KMS-11 (cell line): Measurements from ENCODE around the gene GAS6.

ENCODE experiments used
- H2AFZ ChIP-seq: fragments of 200-600 bp; sonication (generic); 2 replicates; pipeline ENCODE4 v1.6.1; 2016; ENCODE audit warnings: antibody characterized with exemption, mixed run types, low read depth
- H3K27ac ChIP-seq: fragments of 200-600 bp; sonication (generic); 2 replicates; pipeline ENCODE4 v1.6.1; 2016; ENCODE audit warnings: mild to moderate bottlenecking, mixed run types
- H3K27me3 ChIP-seq: fragments of 200-600 bp; sonication (generic); 2 replicates; pipeline ENCODE4 v1.6.1; 2017; ENCODE audit warnings: mild to moderate bottlenecking, low read depth, mixed run types, moderate library complexity; ENCODE audit not compliant: insufficient read depth
- H3K36me3 ChIP-seq: fragments of 200-600 bp; sonication (generic); 2 replicates; pipeline ENCODE4 v1.6.1; 2017; ENCODE audit warnings: mild to moderate bottlenecking, mixed run types; ENCODE audit not compliant: insufficient read depth
- H3K4me1 ChIP-seq: fragments of 200-600 bp; sonication (generic); 2 replicates; pipeline ENCODE4 v1.6.1; 2016; ENCODE audit warnings: mild to moderate bottlenecking, low read depth, mixed run types; ENCODE audit not compliant: poor library complexity, severe bottlenecking
- H3K4me2 ChIP-seq: fragments of 200-600 bp; sonication (generic); 2 replicates; pipeline ENCODE4 v1.7.0; 2016; ENCODE audit warnings: mild to moderate bottlenecking, mixed run types
- H3K4me3 ChIP-seq: fragments of 200-600 bp; sonication (generic); IDR thresholded peaks from 2 replicates; pipeline ENCODE4 v1.6.1; 2017; ENCODE audit warnings: low read depth, low read length, mixed read lengths; ENCODE audit not compliant: insufficient read depth
- H3K79me2 ChIP-seq: fragments of 200-600 bp; sonication (generic); 2 replicates; pipeline ENCODE4 v1.6.1; 2016; ENCODE audit warnings: low read depth, mixed run types; ENCODE audit not compliant: insufficient read depth
- H3K9ac ChIP-seq: fragments of 200-600 bp; sonication (generic); 2 replicates; pipeline ENCODE4 v1.6.1; 2016; ENCODE audit warnings: mild to moderate bottlenecking, mixed run types
- H4K20me1 ChIP-seq: fragments of 200-600 bp; sonication (generic); 2 replicates; pipeline ENCODE4 v1.6.1; 2016; ENCODE audit warnings: mild to moderate bottlenecking, mixed run types; ENCODE audit not compliant: insufficient read depth
- TF ChIP-seq, protein P1 (sequence below): fragments of 200-600 bp; sonication (generic); conservative IDR thresholded peaks from 2 replicates; pipeline ENCODE4 v1.6.1; 2017; ENCODE audit warnings: low read depth, mild to moderate bottlenecking, antibody characterized with exemption, low read length, moderate library complexity, mixed read lengths

Gene GAS6

DNA sequence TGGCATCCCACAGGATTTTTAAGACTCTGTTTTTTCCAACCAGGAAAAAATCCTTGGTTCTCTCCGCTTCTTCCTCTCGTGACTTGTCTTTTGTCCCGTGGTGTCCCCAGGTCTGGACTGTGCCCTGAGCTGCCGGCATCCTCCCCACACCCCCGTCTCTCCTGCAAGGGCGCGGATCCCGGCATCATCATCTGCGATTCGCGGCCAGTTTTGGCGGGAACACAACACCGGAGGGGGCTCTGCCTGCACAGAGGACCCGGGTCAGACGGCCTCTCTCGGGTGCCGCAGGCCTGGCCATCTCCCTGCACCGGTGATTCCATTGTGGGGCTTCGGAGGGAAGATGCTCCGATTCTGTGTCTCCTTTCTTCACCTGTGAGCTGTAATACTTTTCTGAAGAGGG, 18.8 kb upstream of the GAS6 start:
- peak overlapping the region; percentile 70; the same call in 1 of the 2 replicates for H2AFZ ChIP-seq
- H3K4me1 ChIP-seq = peaks cover 42% of the 10 kb centered on the region
- H4K20me1 ChIP-seq = no peaks in the 10 kb centered on the region
- H3K9ac ChIP-seq = no peak overlapping the region
- peak overlapping the region; percentile 88 for H3K4me2 ChIP-seq
- TF ChIP-seq, protein P1, sequence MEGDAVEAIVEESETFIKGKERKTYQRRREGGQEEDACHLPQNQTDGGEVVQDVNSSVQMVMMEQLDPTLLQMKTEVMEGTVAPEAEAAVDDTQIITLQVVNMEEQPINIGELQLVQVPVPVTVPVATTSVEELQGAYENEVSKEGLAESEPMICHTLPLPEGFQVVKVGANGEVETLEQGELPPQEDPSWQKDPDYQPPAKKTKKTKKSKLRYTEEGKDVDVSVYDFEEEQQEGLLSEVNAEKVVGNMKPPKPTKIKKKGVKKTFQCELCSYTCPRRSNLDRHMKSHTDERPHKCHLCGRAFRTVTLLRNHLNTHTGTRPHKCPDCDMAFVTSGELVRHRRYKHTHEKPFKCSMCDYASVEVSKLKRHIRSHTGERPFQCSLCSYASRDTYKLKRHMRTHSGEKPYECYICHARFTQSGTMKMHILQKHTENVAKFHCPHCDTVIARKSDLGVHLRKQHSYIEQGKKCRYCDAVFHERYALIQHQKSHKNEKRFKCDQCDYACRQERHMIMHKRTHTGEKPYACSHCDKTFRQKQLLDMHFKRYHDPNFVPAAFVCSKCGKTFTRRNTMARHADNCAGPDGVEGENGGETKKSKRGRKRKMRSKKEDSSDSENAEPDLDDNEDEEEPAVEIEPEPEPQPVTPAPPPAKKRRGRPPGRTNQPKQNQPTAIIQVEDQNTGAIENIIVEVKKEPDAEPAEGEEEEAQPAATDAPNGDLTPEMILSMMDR = no peak
- H3K4me3 ChIP-seq = no peak overlapping the region
- H3K27me3 ChIP-seq = no peaks in the 10 kb centered on the region
- H3K36me3 ChIP-seq = no peaks in the 10 kb centered on the region
- no peaks in the 10 kb centered on the region for H3K79me2 ChIP-seq
- peak overlapping the region; percentile 80; the same call in 1 of the 2 replicates for H3K27ac ChIP-seq

DNA sequence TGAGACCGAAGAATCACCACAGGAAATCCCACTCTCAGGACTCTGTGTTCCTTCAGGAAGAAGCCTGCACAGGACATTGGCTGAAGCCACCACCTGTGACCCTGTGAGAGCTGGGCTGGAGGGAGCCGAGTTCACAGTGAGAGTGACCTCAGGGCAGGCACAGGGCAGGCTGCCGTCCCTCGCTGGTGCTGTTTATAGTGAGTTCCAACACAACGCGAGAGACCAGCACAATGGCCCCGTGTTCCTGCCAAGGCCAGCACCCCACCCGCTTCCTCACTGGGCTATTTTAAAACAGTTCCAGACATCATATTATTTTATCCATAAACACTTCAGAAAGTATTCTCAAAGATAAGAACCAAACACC, 18.4 kb upstream of the GAS6 start:
- Histone ChIP-seq H4K20me1 (no peaks in the 10 kb centered on the region), H3K4me3 (no peak overlapping the region), H3K36me3 (no peaks in the 10 kb centered on the region), H3K27me3 (no peaks in the 10 kb centered on the region), H3K4me2 (peak overlapping the region; percentile 88), H2AFZ (peak overlapping the region; percentile 70), H3K79me2 (no peaks in the 10 kb centered on the region), H3K4me1 (peaks cover 42% of the 10 kb centered on the region), H3K27ac (peak overlapping the region; percentile 80; the same call in 1 of the 2 replicates), H3K9ac (peak overlapping the region; percentile 37; the same call in 1 of the 2 replicates)
- TF ChIP-seq, protein P1 = no peak

DNA sequence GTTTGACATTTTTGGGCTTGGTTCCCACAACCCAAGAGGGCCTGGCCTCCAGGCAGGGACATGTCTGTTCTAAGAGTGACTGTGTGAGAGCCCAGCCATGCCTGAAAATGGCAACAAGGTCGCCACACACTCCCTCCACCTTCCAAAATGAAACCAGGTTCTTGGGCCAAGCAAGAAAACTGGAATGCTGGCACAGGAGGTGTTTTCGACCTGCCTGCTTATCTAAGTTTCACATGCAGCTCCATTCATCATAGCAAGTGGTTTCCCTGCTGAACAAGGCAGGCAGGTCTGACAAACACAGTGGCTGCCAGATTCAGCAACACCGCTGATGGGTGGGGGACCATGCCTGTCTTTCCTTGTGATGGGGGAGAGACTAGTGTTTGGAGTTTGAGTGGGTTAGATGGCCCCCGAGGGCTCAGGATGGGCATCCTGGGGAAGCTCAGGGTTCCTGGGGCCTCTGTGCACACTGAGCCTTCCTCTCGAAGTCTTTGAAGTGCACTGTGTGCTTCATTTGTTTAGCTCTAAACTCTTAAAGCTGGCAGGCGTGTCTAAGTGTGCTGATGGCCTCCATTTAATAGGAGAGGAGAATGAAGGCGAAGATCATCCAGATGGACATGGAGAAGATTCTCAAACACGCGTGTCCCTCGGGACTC, 17.9 kb upstream of the GAS6 start:
- Histone ChIP-seq H3K4me1 (peaks cover 42% of the 10 kb centered on the region), H2AFZ (peak overlapping the region; percentile 70), H3K4me2 (peak overlapping the region; percentile 88), H3K36me3 (no peaks in the 10 kb centered on the region), H3K9ac (peak overlapping the region; percentile 37; the same call in 1 of the 2 replicates), H3K79me2 (no peaks in the 10 kb centered on the region), H3K27me3 (no peaks in the 10 kb centered on the region), H3K4me3 (no peak overlapping the region), H4K20me1 (no peaks in the 10 kb centered on the region), H3K27ac (peak overlapping the region; percentile 80)
- TF ChIP-seq, protein P1 = no peak

- H3K4me2 ChIP-seq = peak overlapping the region; percentile 88
- peaks cover 42% of the 10 kb centered on the region for H3K4me1 ChIP-seq
- no peaks in the 10 kb centered on the region for H3K36me3 ChIP-seq
- H2AFZ ChIP-seq = peak overlapping the region; percentile 70
- no peaks in the 10 kb centered on the region for H3K27me3 ChIP-seq
- peak overlapping the region; percentile 37; the same call in 1 of the 2 replicates for H3K9ac ChIP-seq
- no peaks in the 10 kb centered on the region for H4K20me1 ChIP-seq
- no peak overlapping the region for H3K4me3 ChIP-seq
- no peaks in the 10 kb centered on the region for H3K79me2 ChIP-seq
- TF ChIP-seq, protein P1 = no peak
- peak overlapping the region; percentile 80 for H3K27ac ChIP-seq
Observed at GRCh38 chr13:113880651-113881611, 17.1 kb upstream of the GAS6 start.
